ENCODE results near the gene KRT39. TPM values are rescaled to one million over a fixed set of nuclear protein-coding genes. Genes with fewer than 3 reads are reported as not detected.

Gene KRT39
- total RNA-seq, 1 experiment from 2014 or later, result not detected

GRCh38 chr17:40936437-40936971, 30.2 kb downstream of the KRT39 start:
- Histone ChIP-seq H3K4me1 (ENCODE audit: control insufficient read depth, insufficient read depth, low read length) (no peaks in the 10 kb centered on the region), H3K36me3 (ENCODE audit: control insufficient read depth, insufficient read depth, low read length) (no peaks in the 10 kb centered on the region), H3K9me3 (ENCODE audit: control insufficient read depth, insufficient read depth, low read depth, low read length) (no peaks in the 10 kb centered on the region), H3K4me3 (ENCODE audit: low read depth in 2 of 2, low read length in 2 of 2) (no peak overlapping the region), H3K27ac (ENCODE audit: low read length) (no peak overlapping the region), H3K27me3 (ENCODE audit: control insufficient read depth, insufficient read depth, low read length) (peaks cover 18% of the 10 kb centered on the region)
- POLR2A ChIA-PET, result no interaction called here
- BruUV-seq (replicated peaks), result no TSS peak
- TF ChIP-seq REST (IDR thresholded peaks at IDR 0.05; ENCODE audit: insufficient read depth in 1 of 2, low read depth in 2 of 2, low read length in 1 of 2), result no peak
- no peak for TF ChIP-seq POLR2AphosphoS5 (IDR thresholded peaks at IDR 0.05; ENCODE audit: low read depth, low read length)
- TF ChIP-seq, protein P1, sequence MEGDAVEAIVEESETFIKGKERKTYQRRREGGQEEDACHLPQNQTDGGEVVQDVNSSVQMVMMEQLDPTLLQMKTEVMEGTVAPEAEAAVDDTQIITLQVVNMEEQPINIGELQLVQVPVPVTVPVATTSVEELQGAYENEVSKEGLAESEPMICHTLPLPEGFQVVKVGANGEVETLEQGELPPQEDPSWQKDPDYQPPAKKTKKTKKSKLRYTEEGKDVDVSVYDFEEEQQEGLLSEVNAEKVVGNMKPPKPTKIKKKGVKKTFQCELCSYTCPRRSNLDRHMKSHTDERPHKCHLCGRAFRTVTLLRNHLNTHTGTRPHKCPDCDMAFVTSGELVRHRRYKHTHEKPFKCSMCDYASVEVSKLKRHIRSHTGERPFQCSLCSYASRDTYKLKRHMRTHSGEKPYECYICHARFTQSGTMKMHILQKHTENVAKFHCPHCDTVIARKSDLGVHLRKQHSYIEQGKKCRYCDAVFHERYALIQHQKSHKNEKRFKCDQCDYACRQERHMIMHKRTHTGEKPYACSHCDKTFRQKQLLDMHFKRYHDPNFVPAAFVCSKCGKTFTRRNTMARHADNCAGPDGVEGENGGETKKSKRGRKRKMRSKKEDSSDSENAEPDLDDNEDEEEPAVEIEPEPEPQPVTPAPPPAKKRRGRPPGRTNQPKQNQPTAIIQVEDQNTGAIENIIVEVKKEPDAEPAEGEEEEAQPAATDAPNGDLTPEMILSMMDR (IDR thresholded peaks at IDR 0.05), result no peak
- no peak for TF ChIP-seq TCF7L2 (IDR thresholded peaks at IDR 0.05; ENCODE audit: low read depth, low read length)
- TF ChIP-seq SIN3A (IDR thresholded peaks at IDR 0.05; ENCODE audit: borderline replicate concordance, insufficient read depth, low read depth, low read length), result no peak
- ATAC-seq, result no peak
- no peak for DNase-seq (ENCODE audit: low read depth, low spot score)
- in situ Hi-C loops (cut with HindIII; ENCODE audit: low pct_unique_long_range_greater_than_20kb, low sequenced_read_pairs), result no loop called here
- CTCF ChIA-PET, result no interaction called here
- intact Hi-C loops (cut with micrococcal nuclease; ENCODE audit: unreplicated experiment), result no loop called here

DNA sequence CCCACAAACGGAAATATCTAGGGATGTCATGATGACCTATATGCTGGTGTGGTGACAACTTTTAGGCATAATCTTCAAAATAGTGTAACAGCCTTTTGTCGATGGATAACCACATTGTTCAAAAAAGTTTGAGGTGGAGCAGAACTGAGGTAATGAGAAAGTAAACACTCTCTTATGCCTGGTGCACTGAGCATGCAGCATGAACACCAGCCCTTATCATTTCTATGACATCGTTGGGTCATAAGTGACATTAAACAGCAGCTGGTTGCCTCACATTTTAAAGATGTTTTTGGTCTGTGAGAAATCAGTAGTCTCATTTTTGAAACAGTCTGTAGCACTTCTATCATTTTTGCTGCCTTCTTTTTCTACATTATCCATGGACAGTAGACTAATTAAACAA, 31.1 kb downstream of the KRT39 start:
- no peak for ATAC-seq
- BruUV-seq (replicated peaks), result no TSS peak

More for the DNA sequence above, 31.1 kb downstream of the KRT39 start:
- no peak for DNase-seq (ENCODE audit: low read depth, low spot score)
- ChIA-PET CTCF (no interaction called here), POLR2A (no interaction called here)
- intact Hi-C loops (cut with micrococcal nuclease; ENCODE audit: unreplicated experiment) (no loop called here), in situ Hi-C loops (cut with HindIII; ENCODE audit: low pct_unique_long_range_greater_than_20kb, low sequenced_read_pairs) (no loop called here)
- no peaks in the 10 kb centered on the region for H3K36me3 ChIP-seq (ENCODE audit: control insufficient read depth, insufficient read depth, low read length)
- H3K9me3 ChIP-seq (ENCODE audit: control insufficient read depth, insufficient read depth, low read depth, low read length), result no peaks in the 10 kb centered on the region
- no peak overlapping the region for H3K27ac ChIP-seq (ENCODE audit: low read length)
- H3K4me3 ChIP-seq (ENCODE audit: low read depth in 2 of 2, low read length in 2 of 2), result no peak overlapping the region
- H3K4me1 ChIP-seq (ENCODE audit: control insufficient read depth, insufficient read depth, low read length), result no peaks in the 10 kb centered on the region
- no peak for TF ChIP-seq REST (IDR thresholded peaks at IDR 0.05; ENCODE audit: insufficient read depth in 1 of 2, low read depth in 2 of 2, low read length in 1 of 2)
- TF ChIP-seq POLR2AphosphoS5 (IDR thresholded peaks at IDR 0.05; ENCODE audit: low read depth, low read length), result no peak
- TF ChIP-seq SIN3A (IDR thresholded peaks at IDR 0.05; ENCODE audit: borderline replicate concordance, insufficient read depth, low read depth, low read length), result no peak
- no peak for TF ChIP-seq TCF7L2 (IDR thresholded peaks at IDR 0.05; ENCODE audit: low read depth, low read length)
- peaks cover 18% of the 10 kb centered on the region for H3K27me3 ChIP-seq (ENCODE audit: control insufficient read depth, insufficient read depth, low read length)
